ENCODE results near the gene LPAR2. TPM values are rescaled to one million over a fixed set of nuclear protein-coding genes. Genes with fewer than 3 reads are reported as not detected.

Gene LPAR2
- total RNA-seq, 4 donors from 2014 or later, result 0.65 to 8.8 (median 3.0) TPM

- TF ChIP-seq CTCF (IDR thresholded peaks at IDR 0.05; ENCODE audit: low read depth), result no peak
Observed at GRCh38 chr19:19663256-19664120, 35.5 kb upstream of the LPAR2 start, which contains the start of gene ATP13A1. ATP13A1 (minus strand) TSS chr19:19663676; CDS start chr19:19663666, 10 bp downstream.

- no peak for TF ChIP-seq CTCF (IDR thresholded peaks at IDR 0.05; ENCODE audit: low read depth)
Observed at GRCh38 chr19:19662871-19663255, 34.8 kb upstream of the LPAR2 start.

- no peak for TF ChIP-seq CTCF (IDR thresholded peaks at IDR 0.05; ENCODE audit: low read depth)
Observed at GRCh38 chr19:19662344-19662743, 34.3 kb upstream of the LPAR2 start.

GRCh38 chr19:19661675-19662251, 33.7 kb upstream of the LPAR2 start:
- TF ChIP-seq CTCF (IDR thresholded peaks at IDR 0.05; ENCODE audit: low read depth), result no peak

GRCh38 chr19:19661141-19661674, 33.2 kb upstream of the LPAR2 start:
- no peak for TF ChIP-seq CTCF (IDR thresholded peaks at IDR 0.05; ENCODE audit: low read depth)

GRCh38 chr19:19659646-19660245, 31.7 kb upstream of the LPAR2 start:
- TF ChIP-seq CTCF (IDR thresholded peaks at IDR 0.05; ENCODE audit: low read depth), result no peak

- no peak for TF ChIP-seq CTCF (IDR thresholded peaks at IDR 0.05; ENCODE audit: low read depth)
Observed at GRCh38 chr19:19657397-19657783, 29.4 kb upstream of the LPAR2 start.

Data from subcutaneous adipose tissue (tissue), 4 donors.